HT-29 (cell line): ENCODE data around the gene SCN3B. TPM values are rescaled to one million over a fixed set of nuclear protein-coding genes. Genes with fewer than 3 reads are reported as not detected.

Experiments
- DNase-seq: peaks from one replicate; pipeline ENCODE4 v3.0.0-alpha.2; 2015; ENCODE audit warnings: low spot score
- total RNA-seq: library from RNA; depleted of rRNA; stranded (reverse); fragments of >200 nt; shearing (Covaris generic); gene quantifications from 2 replicates; pipeline ENCODE4 v1.2.3, GENCODE V29; 2014

Gene SCN3B
- total RNA-seq, 1 experiment from 2014 or later = not detected

DNA sequence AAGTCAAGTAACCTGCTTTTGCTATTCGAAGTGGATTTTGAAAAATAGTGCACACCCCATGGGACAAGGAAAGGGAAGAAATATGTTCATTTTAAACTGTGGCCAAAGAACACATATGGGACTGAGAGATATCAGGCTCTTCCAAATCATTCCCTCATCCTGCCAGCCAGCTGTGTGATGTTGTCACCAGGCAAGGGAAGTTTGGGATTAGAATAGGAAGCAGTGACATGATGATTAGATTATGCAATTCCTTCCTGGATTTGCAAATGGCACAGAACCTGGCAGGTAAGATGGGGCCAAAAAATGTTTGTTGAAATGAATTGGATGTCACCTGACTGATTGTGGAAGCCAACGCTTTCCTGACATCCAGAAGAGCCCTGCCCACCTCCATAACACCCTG is 4.9 kb upstream of the SCN3B start:
- no peak for DNase-seq

GRCh38 chr11:123653827-123654565 is 428 bp downstream of the SCN3B start:
- peak; percentile 18 for DNase-seq

- DNase-seq = no peak
These were observed 969 bp downstream of the SCN3B start for GRCh38 chr11:123653483-123653826.

GRCh38 chr11:123652599-123652998 is 1.8 kb downstream of the SCN3B start:
- no peak for DNase-seq

- no peak for DNase-seq
These were observed 3.5 kb downstream of the SCN3B start for GRCh38 chr11:123650901-123651300.

DNA sequence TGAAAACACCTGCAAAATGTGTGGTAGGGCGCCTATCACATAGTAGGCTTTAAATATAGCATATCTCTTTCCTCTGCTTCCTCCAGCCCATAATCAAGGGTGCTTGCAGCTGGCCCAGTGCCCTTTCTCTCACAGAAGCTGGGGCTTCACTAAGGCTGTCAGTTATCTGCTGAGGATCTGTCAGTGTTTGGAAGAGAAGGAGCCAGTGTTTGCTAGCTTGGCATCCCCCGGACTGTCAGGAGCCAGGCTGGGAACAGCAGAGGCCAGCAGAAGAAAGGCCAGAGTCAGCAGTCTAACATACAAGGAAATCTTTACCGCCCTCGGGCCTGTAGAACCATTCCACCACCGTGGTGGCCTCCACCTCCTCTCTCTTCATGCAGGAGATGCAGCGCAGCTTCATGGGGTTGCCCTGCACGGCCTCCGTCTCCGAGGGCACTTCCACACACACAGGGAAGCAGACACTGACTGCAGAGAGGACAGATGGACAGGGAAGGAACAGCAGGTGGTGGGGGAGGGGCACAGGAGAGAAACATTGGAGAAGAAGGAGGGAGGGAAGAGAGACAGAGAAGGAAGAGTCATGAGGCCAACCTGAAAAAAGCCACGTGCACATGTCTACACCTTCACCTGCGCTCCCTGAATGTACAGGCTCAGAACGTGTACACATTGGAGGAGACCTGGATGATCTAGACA is 9.0 kb downstream of the SCN3B start:
- no peak for DNase-seq

DNA sequence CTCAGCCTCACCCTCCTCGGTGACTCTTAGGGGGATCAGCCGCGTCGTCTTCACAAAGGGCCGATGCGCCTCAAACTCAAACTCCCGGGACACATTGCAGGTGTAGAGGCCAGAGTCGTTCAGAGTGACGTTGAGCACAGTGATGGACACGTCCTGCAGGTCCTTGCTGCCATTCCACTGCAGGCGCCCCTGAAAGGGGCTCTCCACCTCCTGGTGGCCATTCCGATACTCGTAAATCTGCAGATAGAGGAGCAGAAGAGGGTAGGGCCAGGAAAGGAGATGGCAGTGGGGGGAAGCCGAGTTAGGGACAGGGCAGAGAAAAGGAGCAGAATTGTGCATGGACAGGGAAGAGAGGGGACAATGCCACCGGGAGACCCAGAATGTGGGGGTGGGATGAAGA is 12.0 kb downstream of the SCN3B start:
- DNase-seq = no peak

DNA sequence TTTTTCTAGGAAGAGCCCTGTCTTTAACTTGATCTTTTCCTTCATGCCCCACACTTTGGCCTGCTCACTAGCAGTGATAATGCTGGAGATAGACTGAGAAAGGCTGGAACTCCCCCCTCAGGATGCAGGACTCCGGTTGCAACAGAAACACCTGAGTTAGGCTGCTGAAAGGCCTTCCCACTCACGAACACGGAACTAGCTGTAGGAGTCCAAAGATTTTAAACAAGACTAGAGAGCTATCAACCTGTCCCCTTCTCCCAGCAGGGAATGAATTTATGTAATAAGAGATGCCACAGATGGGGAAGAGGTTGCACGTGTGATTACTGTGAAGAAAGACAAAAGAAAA is 13.0 kb downstream of the SCN3B start:
- DNase-seq = no peak

DNA sequence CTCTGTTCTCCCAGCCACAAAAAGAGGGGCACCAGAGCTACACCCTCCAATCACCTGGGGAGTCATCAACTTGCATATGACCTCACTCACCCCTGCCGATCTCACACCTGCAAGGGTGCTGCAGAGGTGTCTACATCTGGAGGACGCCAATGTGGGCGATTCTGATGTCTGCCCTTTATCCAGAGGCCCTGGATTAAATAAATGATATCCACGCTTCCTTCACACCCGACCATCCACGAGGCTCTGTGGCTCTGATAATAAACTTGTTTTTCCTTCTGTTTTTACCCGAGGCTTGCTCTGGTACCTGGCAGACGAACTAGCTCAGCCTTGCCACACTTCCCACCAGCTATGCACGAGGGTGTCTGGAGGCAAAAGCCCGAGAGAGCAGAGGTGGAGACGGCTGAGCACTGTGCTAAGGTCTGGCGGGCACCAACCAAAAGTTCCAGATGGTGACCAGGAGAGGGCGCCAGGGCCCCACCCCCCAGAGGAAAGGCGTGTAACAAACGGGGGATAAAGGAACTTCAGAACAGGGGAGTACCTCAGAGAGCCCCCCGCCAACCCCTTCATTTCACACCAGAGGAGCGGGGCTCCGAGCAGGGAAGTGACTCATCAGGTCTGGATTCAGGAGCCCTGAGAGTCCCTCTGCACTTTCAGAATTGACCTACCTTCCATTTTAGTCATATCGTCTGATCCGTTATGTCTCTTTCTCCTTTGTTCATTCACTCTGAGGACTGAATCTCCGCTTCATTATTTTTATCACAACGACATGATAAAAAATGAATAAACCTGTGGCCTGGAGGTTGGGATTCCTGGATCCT is 13.5 kb downstream of the SCN3B start:
- DNase-seq = peak; percentile 63

DNA sequence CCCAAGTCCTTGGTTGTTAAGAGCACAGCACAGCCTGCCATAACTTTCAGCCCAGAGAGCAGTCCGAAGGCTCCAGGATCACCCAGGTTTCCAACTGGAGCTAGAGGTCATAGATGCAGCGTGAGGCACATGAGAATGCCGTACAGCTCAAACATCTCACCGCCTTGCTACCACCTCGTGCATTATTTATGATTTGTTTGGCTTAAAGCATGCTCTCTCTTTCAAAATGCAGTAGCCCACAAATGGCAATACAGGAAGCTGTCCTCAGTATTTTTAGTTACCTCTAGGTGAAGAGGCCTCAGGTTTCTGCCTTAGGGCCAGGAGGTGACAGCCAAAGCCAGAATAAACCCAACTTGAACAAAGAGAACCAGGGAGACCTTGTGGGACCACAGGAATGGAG is 14.4 kb downstream of the SCN3B start:
- no peak for DNase-seq

DNA sequence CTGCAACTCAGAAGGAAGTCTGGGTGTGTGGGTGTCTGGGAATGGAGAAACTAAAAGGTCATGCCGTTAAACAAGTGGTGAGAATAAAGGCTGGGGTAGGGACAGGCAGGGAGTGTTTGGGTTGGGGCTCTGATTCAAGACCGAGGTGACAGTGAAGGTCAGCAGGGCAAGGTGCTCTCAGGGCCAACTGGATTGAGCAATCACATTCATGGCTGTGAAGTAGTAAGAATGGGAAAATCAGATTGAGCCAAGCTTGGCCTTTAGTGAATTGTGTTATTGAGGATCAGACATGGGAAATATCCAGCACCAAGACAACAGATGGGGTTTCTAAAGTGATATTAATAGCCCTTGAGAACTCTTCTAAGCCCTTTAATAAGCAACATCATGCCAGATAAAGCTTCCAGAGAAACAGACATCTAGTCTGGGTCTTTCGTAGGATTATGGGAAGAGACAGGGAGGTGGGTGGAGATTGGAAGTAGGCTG is 24.3 kb downstream of the SCN3B start:
- DNase-seq = no peak

- no peak for DNase-seq
These were observed 25.3 kb downstream of the SCN3B start for GRCh38 chr11:123628936-123629683.

DNA sequence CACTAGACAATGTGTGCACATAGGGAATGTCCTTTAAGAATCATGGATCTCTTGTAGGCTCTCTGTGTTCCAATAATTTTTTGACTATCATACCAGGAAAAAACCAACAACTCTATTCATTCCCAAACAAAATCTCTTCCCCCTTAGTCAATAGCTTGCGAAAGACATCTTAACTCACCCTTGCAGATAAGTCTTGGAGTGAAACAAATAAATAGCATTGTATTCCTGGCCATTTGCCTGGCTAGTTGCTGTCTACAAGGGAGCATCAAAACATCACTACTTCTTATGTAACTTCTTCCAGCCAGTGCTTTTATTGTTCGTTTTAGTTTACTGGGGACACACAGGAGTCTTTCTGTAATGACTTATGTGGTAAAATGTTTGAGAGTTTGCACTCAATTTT is 29.4 kb downstream of the SCN3B start:
- DNase-seq = no peak

DNA sequence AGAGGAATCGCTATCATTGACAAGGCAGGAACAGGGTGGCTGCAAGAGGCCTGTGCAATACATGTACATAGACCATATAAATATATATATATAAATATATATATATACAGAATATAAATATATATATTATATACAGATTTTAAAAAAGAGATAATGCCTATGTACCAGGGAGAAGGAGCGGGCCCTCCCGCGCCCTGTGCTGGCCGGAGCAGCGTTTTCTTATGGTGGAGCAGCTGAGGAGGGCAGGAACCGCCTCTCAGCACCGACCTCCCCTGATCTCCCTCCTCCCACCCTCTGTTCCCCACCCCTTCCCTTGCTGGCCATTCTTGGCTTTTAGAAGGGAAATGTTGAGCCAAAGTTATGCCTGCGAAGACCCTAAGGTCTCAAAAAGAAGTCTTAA is 31.8 kb downstream of the SCN3B start:
- no peak for DNase-seq

DNA sequence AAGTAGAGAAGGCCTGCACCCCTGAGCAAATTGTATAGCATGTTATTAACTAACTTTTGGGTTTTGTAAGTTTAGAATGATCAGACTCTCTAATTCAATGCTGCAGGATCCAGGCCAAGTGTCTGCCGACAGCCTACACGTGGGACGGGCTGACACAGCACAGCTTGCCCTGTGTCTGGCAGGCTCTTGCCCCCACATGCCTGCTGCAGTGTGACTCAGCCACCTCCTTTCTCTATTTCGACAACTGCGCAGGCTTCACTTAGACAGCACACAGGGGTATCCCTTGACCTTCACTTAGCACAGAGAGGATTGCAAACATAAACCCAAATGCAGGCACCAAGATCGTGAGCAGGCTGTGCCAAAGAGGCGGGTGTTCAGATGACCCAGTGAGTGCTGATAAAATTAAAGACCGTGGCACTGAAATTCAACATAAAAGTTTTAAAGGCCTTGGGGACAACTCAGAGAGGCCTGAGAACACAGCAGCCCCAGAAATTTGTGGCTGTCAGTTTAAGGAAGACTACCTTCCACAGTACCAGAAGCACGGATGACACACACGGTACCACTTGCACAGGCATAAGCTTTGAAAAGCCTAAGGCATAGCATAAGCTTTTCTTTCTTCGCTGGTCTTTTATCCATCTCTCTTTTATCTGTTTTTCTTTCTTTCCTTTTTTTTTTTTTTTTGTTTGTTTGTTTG is 37.8 kb downstream of the SCN3B start:
- DNase-seq = no peak

DNA sequence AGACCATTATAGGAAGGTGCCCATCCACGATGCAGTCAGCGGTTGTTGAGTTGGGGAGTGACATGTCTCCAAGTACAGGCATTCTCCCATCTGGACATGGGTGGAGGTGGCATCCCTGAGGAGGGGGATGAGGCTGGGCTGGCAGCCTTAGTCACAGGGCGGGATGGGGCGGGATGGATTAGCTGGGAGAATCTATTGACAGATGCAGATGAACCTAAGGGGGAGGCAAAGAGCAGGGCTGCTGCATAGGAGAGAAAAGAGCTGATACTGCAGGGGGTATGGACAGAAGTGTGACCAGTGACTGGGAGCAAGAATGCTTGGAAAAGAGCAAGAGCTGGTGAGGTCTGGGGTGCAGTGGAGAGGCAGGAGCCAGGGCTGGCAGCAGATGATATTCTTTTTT is 42.7 kb downstream of the SCN3B start:
- DNase-seq = no peak

- no peak for DNase-seq
These were observed 45.5 kb downstream of the SCN3B start for GRCh38 chr11:123608945-123609344.

GRCh38 chr11:123608371-123608770 is 46.1 kb downstream of the SCN3B start:
- DNase-seq = no peak

DNA sequence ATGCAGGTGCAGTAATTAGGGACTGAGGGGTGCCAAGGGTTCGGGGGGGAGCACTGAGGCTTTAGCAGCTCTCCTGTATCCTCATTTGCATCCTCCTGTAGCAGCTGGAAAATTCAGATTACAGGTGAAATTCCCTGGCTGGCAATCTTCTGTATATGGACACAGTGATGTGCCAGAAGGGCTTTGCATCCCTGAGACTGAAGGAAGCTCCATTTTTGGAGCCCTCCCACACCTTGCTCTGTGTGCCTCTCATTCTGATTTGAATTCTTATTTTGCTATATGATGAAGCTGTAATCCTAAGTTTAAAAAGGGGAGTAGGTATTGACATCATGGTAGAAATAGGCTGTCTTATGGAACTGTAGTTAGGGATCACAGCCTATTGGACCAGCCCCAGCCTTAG is 46.6 kb downstream of the SCN3B start:
- DNase-seq = no peak

DNA sequence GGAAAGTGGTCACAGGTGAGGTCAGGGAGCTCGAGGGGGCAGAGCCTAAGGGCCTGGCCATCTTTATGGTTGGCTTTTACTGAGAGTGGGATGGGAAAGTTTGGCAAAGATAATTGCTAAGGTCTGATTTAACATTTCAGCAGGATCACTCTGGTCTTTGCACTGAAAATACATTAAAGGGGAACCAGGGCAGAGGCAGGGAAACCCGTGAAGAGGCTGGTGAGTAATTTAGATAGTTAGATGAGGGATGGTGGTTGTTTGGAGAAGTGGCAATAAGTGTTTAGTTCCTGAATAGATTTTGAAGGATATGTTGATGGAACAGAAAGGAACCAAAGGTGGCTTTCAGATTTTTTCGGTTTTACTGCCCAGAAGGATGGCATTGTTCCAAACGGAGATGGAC is 50.8 kb downstream of the SCN3B start:
- no peak for DNase-seq

GRCh38 chr11:123601743-123602142 is 52.7 kb downstream of the SCN3B start:
- DNase-seq = no peak
